Astrocyte of the cerebellum (primary cell): ENCODE results near the gene CFAP99.

Source experiments
- DNase-seq: peaks from one replicate; pipeline ENCODE4 v3.0.0-alpha.2; 2011; ENCODE audit warnings: low read depth
- H3K4me3 ChIP-seq: 2 replicates; pipeline ENCODE4 v1.5.1; 2011; ENCODE audit warnings: mild to moderate bottlenecking, low read depth, low read length, moderate library complexity
- CTCF ChIP-seq: IDR thresholded peaks from 2 replicates; pipeline ENCODE4 v1.5.1; 2012; ENCODE audit warnings: low read length, low read depth, moderate library complexity, mild to moderate bottlenecking; ENCODE audit errors: missing control alignments
- in situ Hi-C: cut with HindIII; loops from 2 replicates; pipeline ENCODE4 v1.10.0; 2017; ENCODE audit warnings: low sequenced_read_pairs

CFAP99 gene

GRCh38 chr4:2423695-2424094, 4.9 kb downstream of the CFAP99 start:
- no peak overlapping the region for H3K4me3 ChIP-seq
- in situ Hi-C loops: no loop called here
- no peak for DNase-seq
- TF ChIP-seq CTCF: no peak

- TF ChIP-seq CTCF: no peak
- in situ Hi-C loops: no loop called here
- DNase-seq: no peak
- no peak overlapping the region for H3K4me3 ChIP-seq
These were observed 5.8 kb downstream of the CFAP99 start for GRCh38 chr4:2424581-2424980.

GRCh38 chr4:2425386-2426068, 6.8 kb downstream of the CFAP99 start:
- in situ Hi-C loops: no loop called here
- no peak for TF ChIP-seq CTCF
- no peak for DNase-seq
- H3K4me3 ChIP-seq: no peak overlapping the region

GRCh38 chr4:2426069-2426397, 7.3 kb downstream of the CFAP99 start:
- in situ Hi-C loops: no loop called here
- TF ChIP-seq CTCF: no peak
- no peak overlapping the region for H3K4me3 ChIP-seq
- DNase-seq: no peak

GRCh38 chr4:2426711-2427275, 8.0 kb downstream of the CFAP99 start:
- TF ChIP-seq CTCF: no peak
- in situ Hi-C loops: no loop called here

GRCh38 chr4:2427383-2428334, 8.9 kb downstream of the CFAP99 start:
- H3K4me3 ChIP-seq: no peak overlapping the region
- in situ Hi-C loops: no loop called here
- no peak for TF ChIP-seq CTCF

More at GRCh38 chr4:2426711-2427275, 8.0 kb downstream of the CFAP99 start:
- no peak for DNase-seq
- H3K4me3 ChIP-seq: no peak overlapping the region

More at GRCh38 chr4:2427383-2428334, 8.9 kb downstream of the CFAP99 start:
- DNase-seq: no peak
